HepG2 (cell line): ENCODE results near the gene INHBE. TPM values are rescaled to one million over a fixed set of nuclear protein-coding genes. Genes with fewer than 3 reads are reported as not detected.

Source experiments
- ATAC-seq: fragments of 200-7000 bp; cut with Tn5 transposase; 3 replicates; pipeline ENCODE4 v1.9.1; 2020; ENCODE audit warnings: mild to moderate bottlenecking, moderate library complexity
- BruUV-seq: library from RNA; stranded (reverse); fragments of 400-500 nt; replicated peaks from 2 replicates; lab custom pipeline; 2021; lab: Mats Ljungman, UMichigan
- CTCF ChIA-PET: fragments of 300-600 bp; formaldehyde crosslinking; extraction: SDS; loops from one replicate; lab custom pipeline; 2021; ENCODE audit warnings: low total read pairs, inconsistent platforms, low intra/inter-chr PET ratio; lab: Yijun Ruan, JAX
- POLR2A ChIA-PET: fragments of 350-600 bp; sonication (Branson Sonifier 250); formaldehyde crosslinking; loops from one replicate; lab custom pipeline; 2020; ENCODE audit warnings: antibody characterized with exemption, inconsistent platforms; lab: Yijun Ruan, JAX
- DNase-seq: peaks from one replicate; pipeline ENCODE4 v3.0.0-alpha.2; 2015; ENCODE audit warnings: low spot score
- FAIRE-seq: peaks from 3 replicates; lab custom pipeline; 2011; peaks lifted over from hg19 to GRCh38; lab: Jason Lieb, UNC
- H2AFZ ChIP-seq: one replicate; pipeline ENCODE4 v1.6.1; 2011; ENCODE audit warnings: low read length, inconsistent platforms
- H3K27ac ChIP-seq: fragments of 300-600 bp; 3 replicates; pipeline ENCODE4 v1.8.0; 2011; ENCODE audit warnings: mixed run types, mild to moderate bottlenecking, mixed read lengths, low read length, inconsistent platforms; ENCODE audit not compliant: insufficient read depth; ENCODE audit errors: extremely low read length
- H3K27me3 ChIP-seq, 2 experiments: fragments of 200-600 bp in 1 of 2; 2 replicates in 1 of 2; 3 replicates in 1 of 2; pipeline versions ENCODE4 v1.6.0 to v1.8.0; 2011; ENCODE audit warnings: low read length in 2 of 2, mild to moderate bottlenecking in 2 of 2, moderate library complexity in 2 of 2, inconsistent platforms in 1 of 2; ENCODE audit not compliant: insufficient read depth in 2 of 2, control insufficient read depth in 1 of 2
- H3K36me3 ChIP-seq, 2 experiments: fragments of 200-600 bp in 1 of 2; replicated peaks in 1 of 2; 2 replicates in 1 of 2; 3 replicates in 1 of 2; pipeline versions ENCODE4 v1.5.1 to v1.8.0; 2011; ENCODE audit warnings: low read length in 2 of 2, inconsistent platforms in 1 of 2; ENCODE audit not compliant: insufficient read depth in 2 of 2, control insufficient read depth in 1 of 2
- H3K4me1 ChIP-seq: 2 replicates; pipeline ENCODE4 v1.5.1; 2012; ENCODE audit warnings: low read length, inconsistent platforms; ENCODE audit not compliant: insufficient read depth
- H3K4me2 ChIP-seq: 2 replicates; pipeline ENCODE4 v1.6.0; 2011; ENCODE audit warnings: low read depth, low read length, inconsistent platforms
- H3K4me3 ChIP-seq, 3 experiments: fragments of 200-600 bp in 1 of 3; sonication (generic), shearing (Covaris generic) in 1 of 3; replicated peaks in 1 of 3; 2 replicates each; pipeline ENCODE4 v1.5.1; 2011 to 2016; ENCODE audit warnings: low read length in 3 of 3, inconsistent platforms in 2 of 3, low read depth in 2 of 3, mild to moderate bottlenecking in 2 of 3, control low read depth in 1 of 3, mixed read lengths in 1 of 3; ENCODE audit not compliant: insufficient read depth in 1 of 3
- H3K79me2 ChIP-seq: one replicate; pipeline ENCODE4 v1.6.1; 2011; ENCODE audit warnings: low read length, inconsistent platforms; ENCODE audit not compliant: insufficient read depth
- H3K9ac ChIP-seq: 2 replicates; pipeline ENCODE4 v1.6.0; 2011; ENCODE audit warnings: mild to moderate bottlenecking, low read depth, low read length, inconsistent platforms; ENCODE audit not compliant: insufficient read depth
- H3K9me3 ChIP-seq: 2 replicates; pipeline ENCODE4 v1.5.1; 2012; ENCODE audit warnings: mild to moderate bottlenecking, low read length
- H4K20me1 ChIP-seq: 2 replicates; pipeline ENCODE4 v1.6.0; 2011; ENCODE audit warnings: inconsistent platforms, mild to moderate bottlenecking, low read length, moderate library complexity; ENCODE audit not compliant: insufficient read depth
- BORCS8-MEF2B ChIP-seq: sonication (generic); formaldehyde crosslinking; IDR thresholded peaks from 2 replicates; pipeline ENCODE4 v1.8.0; 2022; ENCODE audit warnings: mild to moderate bottlenecking, missing genetic modification reagents
- ELF3 ChIP-seq: IDR thresholded peaks from 2 replicates; pipeline ENCODE4 v1.6.1; 2016; ENCODE audit warnings: missing genetic modification reagents, missing compliant biosample characterization
- GLMP ChIP-seq: sonication (generic); formaldehyde crosslinking; IDR thresholded peaks from 2 replicates; pipeline ENCODE4 v1.9.0; 2021; ENCODE audit warnings: missing genetic modification reagents, mild to moderate bottlenecking, borderline replicate concordance
- HOXA7 ChIP-seq: sonication (generic); formaldehyde crosslinking; IDR thresholded peaks from 2 replicates; pipeline ENCODE4 v1.8.1; 2022; ENCODE audit warnings: mild to moderate bottlenecking, missing genetic modification reagents, moderate library complexity
- RARG ChIP-seq: sonication (generic); formaldehyde crosslinking; IDR thresholded peaks from 2 replicates; pipeline ENCODE4 v1.4.0; 2020; ENCODE audit warnings: low read depth, mild to moderate bottlenecking, missing genetic modification reagents
- RFX5 ChIP-seq: IDR thresholded peaks from 2 replicates; pipeline ENCODE4 v1.6.1; 2011; ENCODE audit warnings: low read depth, low read length, improper control_type of control experiment
- SMAD3 ChIP-seq: sonication (generic); formaldehyde crosslinking; IDR thresholded peaks from 2 replicates; pipeline ENCODE4 v1.4.0; 2020; ENCODE audit warnings: missing genetic modification reagents
- SMARCC2 ChIP-seq: fragments of 450-650 bp; IDR thresholded peaks from 2 replicates; pipeline ENCODE4 v1.6.1; 2017; ENCODE audit warnings: antibody characterized with exemption, mild to moderate bottlenecking
- SOX6 ChIP-seq, 2 experiments: fragments of 450-650 bp in 1 of 2; sonication (generic) in 1 of 2; formaldehyde crosslinking in 1 of 2; IDR thresholded peaks; 2 replicates each; pipeline versions ENCODE4 v1.4.0 to v1.6.1; 2017 to 2020; ENCODE audit warnings: antibody characterized with exemption in 1 of 2, mild to moderate bottlenecking in 1 of 2, missing genetic modification reagents in 1 of 2
- SYNCRIP ChIP-seq: fragments of 200-400 bp; formaldehyde crosslinking; IDR thresholded peaks from 2 replicates; pipeline ENCODE4 v1.6.1; 2018; ENCODE audit warnings: mild to moderate bottlenecking, low read depth, low read length; ENCODE audit not compliant: insufficient read depth
- TERF1 ChIP-seq: sonication (generic); formaldehyde crosslinking; IDR thresholded peaks from 2 replicates; pipeline ENCODE4 v1.8.0; 2022; ENCODE audit warnings: mild to moderate bottlenecking, missing genetic modification reagents, moderate library complexity
- ZNF549 ChIP-seq: sonication (generic); formaldehyde crosslinking; IDR thresholded peaks from 2 replicates; pipeline ENCODE4 v1.5.0; 2020; ENCODE audit warnings: missing genetic modification reagents
- ZNF614 ChIP-seq: IDR thresholded peaks from 2 replicates; pipeline ENCODE4 v1.6.1; 2018; ENCODE audit warnings: missing biosample characterization, missing genetic modification reagents, inconsistent platforms, borderline replicate concordance
- ZNF841 ChIP-seq: sonication (generic); formaldehyde crosslinking; IDR thresholded peaks from 2 replicates; pipeline ENCODE4 v1.8.1; 2023; ENCODE audit warnings: missing genetic modification reagents, borderline replicate concordance
- ZNF883 ChIP-seq: sonication (generic); formaldehyde crosslinking; IDR thresholded peaks from 2 replicates; pipeline ENCODE4 v1.5.1; 2020; ENCODE audit warnings: mild to moderate bottlenecking, missing genetic modification reagents; ENCODE audit errors: not compliant biosample characterization
- WGBS: methylation state at CpG from one replicate; pipeline ENCODE4 v1.1.6; 2017; ENCODE audit warnings: low lambda C conversion rate; 5-methylcytosine and 5-hydroxymethylcytosine counted together
- in situ Hi-C: cut with HindIII; loops from 2 replicates; pipeline ENCODE4 v1.10.0; 2017; ENCODE audit warnings: low pct_unique_long_range_greater_than_20kb; ENCODE audit not compliant: extremely low pct_ligation_motif_present
- intact Hi-C: fragments of 100-400 bp; cut with micrococcal nuclease; formaldehyde crosslinking; loops from one replicate; pipeline ENCODE4 v1.10.0; 2022; ENCODE audit not compliant: unreplicated experiment
- polyA plus RNA-seq, 8 experiments: library from polyadenylated mRNA; depleted of rRNA in 3 of 8; stranded (reverse) in 7 of 8; unstranded in 1 of 8; fragments of >200 nt; fragmentation: Illumina TruSeq in 4 of 8; extraction: Trizol in 4 of 8; gene quantifications; 2 replicates each; pipeline versions ENCODE4 v1.2.1 to v1.2.3, GENCODE V29; 2011 to 2016; ENCODE audit warnings: low read depth in 4 of 8, missing spikeins in 1 of 8, mixed read lengths in 1 of 8; ENCODE audit not compliant: insufficient read depth in 1 of 8
- total RNA-seq, 5 experiments: library from RNA; depleted of rRNA; stranded (reverse); fragments of >200 nt; fragmentation: Illumina TruSeq; extraction: Trizol; gene quantifications; 2 replicates each; pipeline ENCODE4 v1.2.3, GENCODE V29; 2016; ENCODE audit warnings: low read depth in 1 of 5
- TF ChIP-seq, protein P1 (sequence below): sonication (generic); formaldehyde crosslinking; IDR thresholded peaks from 2 replicates; pipeline ENCODE4 v1.4.0; 2020; ENCODE audit warnings: missing genetic modification reagents

Gene INHBE
- total and polyA plus RNA-seq, 2 of the 13 experiments (the other 11 are each of a cell fraction or from before 2014, with no cell fraction given), result 17.0 to 32.0 TPM

DNA sequence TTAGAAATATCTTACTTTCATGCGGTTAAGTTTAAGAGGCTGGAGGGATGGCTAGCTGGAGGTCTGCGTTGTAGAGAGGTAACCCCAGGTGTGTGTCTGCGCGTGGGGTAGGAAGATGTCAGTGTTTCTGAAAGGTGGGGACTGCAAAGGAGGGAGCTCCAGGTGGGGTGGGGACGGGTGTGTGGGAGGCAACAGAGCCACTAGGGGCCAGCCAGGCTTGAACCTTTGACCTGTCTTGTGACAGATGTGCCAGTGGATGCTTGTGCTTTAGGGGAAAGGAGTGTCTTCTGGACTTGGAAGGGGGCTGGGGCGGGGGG lies 5.3 kb downstream of the INHBE start:
- no peak for FAIRE-seq
- no TSS peak for BruUV-seq
- no peak for DNase-seq
- H4K20me1 ChIP-seq, result no peaks in the 10 kb centered on the region
- no peak overlapping the region for H3K27ac ChIP-seq
- no peak for ATAC-seq
- H2AFZ ChIP-seq, result no peak overlapping the region
- TF ChIP-seq TERF1 (no peak), ZNF549 (CRISPR knock-in tag) (no peak), SOX6 (IDR thresholded peaks at IDR 0.05) (no peak), SOX6 (CRISPR knock-in tag; IDR thresholded peaks at IDR 0.05) (no peak), ZNF614 (no peak), GLMP (CRISPR knock-in tag) (no peak), RFX5 (no peak), ZNF883 (CRISPR knock-in tag) (no peak), HOXA7 (no peak), ZNF841 (CRISPR knock-in tag) (no peak), SMAD3 (CRISPR knock-in tag) (no peak), SYNCRIP (no peak), BORCS8-MEF2B (CRISPR knock-in tag) (no peak), RARG (CRISPR knock-in tag) (no peak), ELF3 (no peak), SMARCC2 (no peak)
- TF ChIP-seq, protein P1, sequence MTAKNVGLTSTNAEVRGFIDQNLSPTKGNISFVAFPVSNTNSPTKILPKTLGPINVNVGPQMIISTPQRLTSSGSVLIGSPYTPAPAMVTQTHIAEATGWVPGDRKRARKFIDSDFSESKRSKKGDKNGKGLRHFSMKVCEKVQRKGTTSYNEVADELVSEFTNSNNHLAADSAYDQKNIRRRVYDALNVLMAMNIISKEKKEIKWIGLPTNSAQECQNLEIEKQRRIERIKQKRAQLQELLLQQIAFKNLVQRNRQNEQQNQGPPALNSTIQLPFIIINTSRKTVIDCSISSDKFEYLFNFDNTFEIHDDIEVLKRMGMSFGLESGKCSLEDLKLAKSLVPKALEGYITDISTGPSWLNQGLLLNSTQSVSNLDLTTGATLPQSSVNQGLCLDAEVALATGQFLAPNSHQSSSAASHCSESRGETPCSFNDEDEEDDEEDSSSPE, result no peak
- no peaks in the 10 kb centered on the region for H3K36me3 ChIP-seq
- peaks cover 13% of the 10 kb centered on the region for H3K79me2 ChIP-seq
- CTCF ChIA-PET, result interaction anchor here (0.5 kb wide), 1 partner anchor 179 kb away, joined by 3 read pairs; no protein-coding TSS in a partner anchor
- H3K4me1 ChIP-seq, result peaks cover 65% of the 10 kb centered on the region
- H3K4me2 ChIP-seq, result peak overlapping the region; percentile 99
- no peak overlapping the region for H3K9ac ChIP-seq
- H3K4me3 ChIP-seq, result peak overlapping the region; percentile 17 to 94 (median 41); a peak in 3 of 6 replicates
- no peaks in the 10 kb centered on the region for H3K9me3 ChIP-seq
- intact Hi-C loops, result no loop called here
- 2% methylated on average over 5 of the region's 6 CpGs for WGBS
- H3K27me3 ChIP-seq, result peaks cover 0 to 21% of the 10 kb centered on the region in 2 experiments; a peak in 2 of 5 replicates
- in situ Hi-C loops, result no loop called here
- POLR2A ChIA-PET, result interaction anchor here (0.6 to 1.0 kb wide), 2 partner anchors 22 to 60 kb away, joined by 3 to 5 read pairs; no protein-coding TSS in a partner anchor
